HepG2 (cell line): Measurements from ENCODE around the gene PPM1H. TPM values are rescaled to one million over a fixed set of nuclear protein-coding genes. Genes with fewer than 3 reads are reported as not detected.
A peak's percentile ranks its signal among the peaks of the same experiment; 100 is the strongest.

Experiments used
- BCL6 ChIP-seq: IDR thresholded peaks from 2 replicates; pipeline ENCODE4 v1.6.1; 2016; ENCODE audit warnings: missing genetic modification reagents, missing compliant biosample characterization
- FOXP1 ChIP-seq, 2 experiments: fragments of 450-650 bp in 1 of 2; IDR thresholded peaks; 2 replicates each; pipeline ENCODE4 v1.6.1; 2017 to 2018; ENCODE audit warnings: antibody characterized with exemption in 1 of 2
- HDAC2 ChIP-seq: sonication (generic); formaldehyde crosslinking; IDR thresholded peaks from 2 replicates; pipeline ENCODE4 v1.4.0; 2020; ENCODE audit warnings: missing genetic modification reagents
- MBD4 ChIP-seq: IDR thresholded peaks from 2 replicates; pipeline ENCODE4 v1.6.1; 2012; ENCODE audit warnings: low read length, inconsistent platforms, borderline replicate concordance
- NCOR1 ChIP-seq: fragments of 200-600 bp; sonication (generic); IDR thresholded peaks from 2 replicates; pipeline ENCODE4 v1.7.0; 2017; ENCODE audit warnings: antibody characterized with exemption, low read length, borderline replicate concordance
- NR2C2 ChIP-seq: sonication (generic); formaldehyde crosslinking; IDR thresholded peaks from 2 replicates; pipeline ENCODE4 v1.4.0; 2020; ENCODE audit warnings: missing genetic modification reagents, mild to moderate bottlenecking, moderate library complexity, borderline replicate concordance
- PITX1 ChIP-seq: sonication (generic); formaldehyde crosslinking; IDR thresholded peaks from 2 replicates; pipeline ENCODE4 v1.5.1; 2020; ENCODE audit warnings: mild to moderate bottlenecking, missing genetic modification reagents
- SALL1 ChIP-seq: sonication (generic); formaldehyde crosslinking; IDR thresholded peaks from 2 replicates; pipeline ENCODE4 v1.8.0; 2022; ENCODE audit warnings: mild to moderate bottlenecking, missing genetic modification reagents
- SIX1 ChIP-seq: sonication (generic); formaldehyde crosslinking; IDR thresholded peaks from 2 replicates; pipeline ENCODE4 v1.4.0; 2020; ENCODE audit warnings: missing genetic modification reagents, borderline replicate concordance
- SMC3 ChIP-seq: IDR thresholded peaks from 2 replicates; pipeline ENCODE4 v1.6.1; 2011; ENCODE audit warnings: low read length, improper control_type of control experiment
- SMYD3 ChIP-seq: sonication (generic); formaldehyde crosslinking; IDR thresholded peaks from 2 replicates; pipeline ENCODE4 v1.8.1; 2023; ENCODE audit warnings: mild to moderate bottlenecking, missing genetic modification reagents
- SRSF1 ChIP-seq: fragments of 200-400 bp; formaldehyde crosslinking; optimal IDR thresholded peaks from 2 replicates; pipeline ENCODE3; 2017; ENCODE audit warnings: mild to moderate bottlenecking, low read depth, low read length, moderate library complexity
- ZIK1 ChIP-seq: sonication (generic); formaldehyde crosslinking; IDR thresholded peaks from 2 replicates; pipeline ENCODE4 v1.5.0; 2020; ENCODE audit warnings: mild to moderate bottlenecking, low read depth, missing genetic modification reagents, borderline replicate concordance
- ZNF136 ChIP-seq: sonication (generic); formaldehyde crosslinking; IDR thresholded peaks from 2 replicates; pipeline ENCODE4 v1.8.1; 2022; ENCODE audit warnings: low read depth, mild to moderate bottlenecking, moderate library complexity, missing genetic modification reagents
- polyA plus RNA-seq, 8 experiments: library from polyadenylated mRNA; depleted of rRNA in 3 of 8; stranded (reverse) in 7 of 8; unstranded in 1 of 8; fragments of >200 nt; fragmentation: Illumina TruSeq in 4 of 8; extraction: Trizol in 4 of 8; gene quantifications; 2 replicates each; pipeline versions ENCODE4 v1.2.1 to v1.2.3, GENCODE V29; 2011 to 2016; ENCODE audit warnings: low read depth in 4 of 8, missing spikeins in 1 of 8, mixed read lengths in 1 of 8; ENCODE audit not compliant: insufficient read depth in 1 of 8
- total RNA-seq, 5 experiments: library from RNA; depleted of rRNA; stranded (reverse); fragments of >200 nt; fragmentation: Illumina TruSeq; extraction: Trizol; gene quantifications; 2 replicates each; pipeline ENCODE4 v1.2.3, GENCODE V29; 2016; ENCODE audit warnings: low read depth in 1 of 5
- TF ChIP-seq, protein P1 (sequence below): conservative IDR thresholded peaks from 2 replicates; pipeline ENCODE4 v1.6.1; 2018; ENCODE audit warnings: missing genetic modification reagents
- TF ChIP-seq, protein P2 (sequence below): sonication (generic); formaldehyde crosslinking; IDR thresholded peaks from 2 replicates; pipeline ENCODE4 v1.9.0; 2022; ENCODE audit warnings: missing genetic modification reagents, mild to moderate bottlenecking, borderline replicate concordance
- TF ChIP-seq, protein P3 (sequence below): sonication (generic); formaldehyde crosslinking; IDR thresholded peaks from 2 replicates; pipeline ENCODE4 v1.8.0; 2022; ENCODE audit warnings: mild to moderate bottlenecking, missing genetic modification reagents, moderate library complexity
- TF ChIP-seq, protein P4 (sequence below): sonication (generic); formaldehyde crosslinking; IDR thresholded peaks from 2 replicates; pipeline ENCODE4 v1.5.0; 2020; ENCODE audit warnings: missing genetic modification reagents
- TF ChIP-seq, protein P5 (sequence below): sonication (generic); formaldehyde crosslinking; IDR thresholded peaks from 2 replicates; pipeline ENCODE4 v1.4.0; 2020; ENCODE audit warnings: low read depth, missing genetic modification reagents

The PPM1H gene
- total and polyA plus RNA-seq, 2 of the 13 experiments (the other 11 are each of a cell fraction or from before 2014, with no cell fraction given) = 29.1 to 38.1 TPM

DNA sequence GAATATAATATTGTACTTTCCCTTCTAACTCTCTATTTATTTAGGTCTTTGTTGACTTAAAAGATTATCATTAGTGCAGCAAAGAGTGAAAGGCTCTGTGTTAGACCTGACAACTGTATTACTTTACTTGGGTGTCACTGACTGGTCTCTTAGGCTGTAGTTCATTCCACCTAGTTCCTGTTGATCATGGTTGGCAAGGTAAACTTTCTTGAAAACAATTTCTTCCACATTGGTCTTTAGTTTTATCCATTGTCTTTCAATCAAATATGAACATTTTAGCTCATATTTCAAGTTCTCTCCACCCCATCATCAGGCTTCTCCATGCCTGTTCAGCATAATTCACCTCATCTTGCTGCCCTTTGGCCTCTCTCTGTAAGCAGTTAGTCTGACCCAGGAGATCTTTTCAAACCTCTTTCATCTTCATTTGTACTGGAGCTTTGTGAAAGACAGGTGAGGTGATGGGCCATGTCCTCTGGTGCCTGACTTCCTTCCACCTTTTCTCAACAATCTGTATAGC lies 32.1 kb upstream of the PPM1H start (continued):
- peak; percentile 61 for TF ChIP-seq NCOR1
- TF ChIP-seq, protein P1, sequence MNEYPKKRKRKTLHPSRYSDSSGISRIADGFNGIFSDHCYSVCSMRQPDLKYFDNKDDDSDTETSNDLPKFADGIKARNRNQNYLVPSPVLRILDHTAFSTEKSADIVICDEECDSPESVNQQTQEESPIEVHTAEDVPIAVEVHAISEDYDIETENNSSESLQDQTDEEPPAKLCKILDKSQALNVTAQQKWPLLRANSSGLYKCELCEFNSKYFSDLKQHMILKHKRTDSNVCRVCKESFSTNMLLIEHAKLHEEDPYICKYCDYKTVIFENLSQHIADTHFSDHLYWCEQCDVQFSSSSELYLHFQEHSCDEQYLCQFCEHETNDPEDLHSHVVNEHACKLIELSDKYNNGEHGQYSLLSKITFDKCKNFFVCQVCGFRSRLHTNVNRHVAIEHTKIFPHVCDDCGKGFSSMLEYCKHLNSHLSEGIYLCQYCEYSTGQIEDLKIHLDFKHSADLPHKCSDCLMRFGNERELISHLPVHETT (CRISPR knock-in tag) = no peak
- no peak for TF ChIP-seq ZIK1
- TF ChIP-seq SRSF1 = no peak
- TF ChIP-seq, protein P2, sequence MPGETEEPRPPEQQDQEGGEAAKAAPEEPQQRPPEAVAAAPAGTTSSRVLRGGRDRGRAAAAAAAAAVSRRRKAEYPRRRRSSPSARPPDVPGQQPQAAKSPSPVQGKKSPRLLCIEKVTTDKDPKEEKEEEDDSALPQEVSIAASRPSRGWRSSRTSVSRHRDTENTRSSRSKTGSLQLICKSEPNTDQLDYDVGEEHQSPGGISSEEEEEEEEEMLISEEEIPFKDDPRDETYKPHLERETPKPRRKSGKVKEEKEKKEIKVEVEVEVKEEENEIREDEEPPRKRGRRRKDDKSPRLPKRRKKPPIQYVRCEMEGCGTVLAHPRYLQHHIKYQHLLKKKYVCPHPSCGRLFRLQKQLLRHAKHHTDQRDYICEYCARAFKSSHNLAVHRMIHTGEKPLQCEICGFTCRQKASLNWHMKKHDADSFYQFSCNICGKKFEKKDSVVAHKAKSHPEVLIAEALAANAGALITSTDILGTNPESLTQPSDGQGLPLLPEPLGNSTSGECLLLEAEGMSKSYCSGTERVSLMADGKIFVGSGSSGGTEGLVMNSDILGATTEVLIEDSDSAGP (CRISPR knock-in tag) = no peak
- TF ChIP-seq SMC3 = no peak
- TF ChIP-seq, protein P3, sequence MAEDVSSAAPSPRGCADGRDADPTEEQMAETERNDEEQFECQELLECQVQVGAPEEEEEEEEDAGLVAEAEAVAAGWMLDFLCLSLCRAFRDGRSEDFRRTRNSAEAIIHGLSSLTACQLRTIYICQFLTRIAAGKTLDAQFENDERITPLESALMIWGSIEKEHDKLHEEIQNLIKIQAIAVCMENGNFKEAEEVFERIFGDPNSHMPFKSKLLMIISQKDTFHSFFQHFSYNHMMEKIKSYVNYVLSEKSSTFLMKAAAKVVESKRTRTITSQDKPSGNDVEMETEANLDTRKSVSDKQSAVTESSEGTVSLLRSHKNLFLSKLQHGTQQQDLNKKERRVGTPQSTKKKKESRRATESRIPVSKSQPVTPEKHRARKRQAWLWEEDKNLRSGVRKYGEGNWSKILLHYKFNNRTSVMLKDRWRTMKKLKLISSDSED (CRISPR knock-in tag) = no peak
- TF ChIP-seq SMYD3 = peak; percentile 83; the same call in 1 of the 2 replicates
- peak; percentile 59; the same call in 1 of the 2 replicates for TF ChIP-seq PITX1 (CRISPR knock-in tag)
- peak; percentile 68; the same call in 1 of the 2 replicates for TF ChIP-seq BCL6
- TF ChIP-seq ZNF136 (CRISPR knock-in tag) = 0 out of 2 replicates have a peak, but pooled peaks have one; percentile 26
- peak; percentile 42; the same call in 1 of the 2 replicates for TF ChIP-seq SALL1
- TF ChIP-seq SIX1 (CRISPR knock-in tag) = peak; percentile 56; the same call in 1 of the 2 replicates
- no peak for TF ChIP-seq FOXP1 (IDR thresholded peaks at IDR 0.05)
- TF ChIP-seq FOXP1 (CRISPR knock-in tag; IDR thresholded peaks at IDR 0.05) = peak; percentile 58
- TF ChIP-seq, protein P4, sequence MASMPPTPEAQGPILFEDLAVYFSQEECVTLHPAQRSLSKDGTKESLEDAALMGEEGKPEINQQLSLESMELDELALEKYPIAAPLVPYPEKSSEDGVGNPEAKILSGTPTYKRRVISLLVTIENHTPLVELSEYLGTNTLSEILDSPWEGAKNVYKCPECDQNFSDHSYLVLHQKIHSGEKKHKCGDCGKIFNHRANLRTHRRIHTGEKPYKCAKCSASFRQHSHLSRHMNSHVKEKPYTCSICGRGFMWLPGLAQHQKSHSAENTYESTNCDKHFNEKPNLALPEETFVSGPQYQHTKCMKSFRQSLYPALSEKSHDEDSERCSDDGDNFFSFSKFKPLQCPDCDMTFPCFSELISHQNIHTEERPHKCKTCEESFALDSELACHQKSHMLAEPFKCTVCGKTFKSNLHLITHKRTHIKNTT (CRISPR knock-in tag) = no peak
- TF ChIP-seq, protein P5, sequence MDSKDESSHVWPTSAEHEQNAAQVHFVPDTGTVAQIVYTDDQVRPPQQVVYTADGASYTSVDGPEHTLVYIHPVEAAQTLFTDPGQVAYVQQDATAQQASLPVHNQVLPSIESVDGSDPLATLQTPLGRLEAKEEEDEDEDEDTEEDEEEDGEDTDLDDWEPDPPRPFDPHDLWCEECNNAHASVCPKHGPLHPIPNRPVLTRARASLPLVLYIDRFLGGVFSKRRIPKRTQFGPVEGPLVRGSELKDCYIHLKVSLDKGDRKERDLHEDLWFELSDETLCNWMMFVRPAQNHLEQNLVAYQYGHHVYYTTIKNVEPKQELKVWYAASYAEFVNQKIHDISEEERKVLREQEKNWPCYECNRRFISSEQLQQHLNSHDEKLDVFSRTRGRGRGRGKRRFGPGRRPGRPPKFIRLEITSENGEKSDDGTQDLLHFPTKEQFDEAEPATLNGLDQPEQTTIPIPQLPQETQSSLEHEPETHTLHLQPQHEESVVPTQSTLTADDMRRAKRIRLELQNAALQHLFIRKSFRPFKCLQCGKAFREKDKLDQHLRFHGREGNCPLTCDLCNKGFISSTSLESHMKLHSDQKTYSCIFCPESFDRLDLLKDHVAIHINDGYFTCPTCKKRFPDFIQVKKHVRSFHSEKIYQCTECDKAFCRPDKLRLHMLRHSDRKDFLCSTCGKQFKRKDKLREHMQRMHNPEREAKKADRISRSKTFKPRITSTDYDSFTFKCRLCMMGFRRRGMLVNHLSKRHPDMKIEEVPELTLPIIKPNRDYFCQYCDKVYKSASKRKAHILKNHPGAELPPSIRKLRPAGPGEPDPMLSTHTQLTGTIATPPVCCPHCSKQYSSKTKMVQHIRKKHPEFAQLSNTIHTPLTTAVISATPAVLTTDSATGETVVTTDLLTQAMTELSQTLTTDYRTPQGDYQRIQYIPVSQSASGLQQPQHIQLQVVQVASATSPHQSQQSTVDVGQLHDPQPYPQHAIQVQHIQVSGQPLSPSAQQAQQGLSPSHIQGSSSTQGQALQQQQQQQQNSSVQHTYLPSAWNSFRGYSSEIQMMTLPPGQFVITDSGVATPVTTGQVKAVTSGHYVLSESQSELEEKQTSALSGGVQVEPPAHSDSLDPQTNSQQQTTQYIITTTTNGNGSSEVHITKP (CRISPR knock-in tag) = 0 out of 2 replicates have a peak, but pooled peaks have one; percentile 39
- TF ChIP-seq NR2C2 = no peak
- no peak for TF ChIP-seq MBD4
- peak; percentile 66 for TF ChIP-seq HDAC2 (CRISPR knock-in tag)
